SK-MEL-5 (cell line): Measurements from ENCODE around the gene ZBED1. TPM values are rescaled to one million over a fixed set of nuclear protein-coding genes. Genes with fewer than 3 reads are reported as not detected.

ENCODE experiments used
- DNase-seq: peaks from one replicate; pipeline ENCODE4 v3.0.0-alpha.2; 2016; ENCODE audit warnings: low read depth, low spot score
- in situ Hi-C: cut with HindIII; loops from 2 replicates; pipeline ENCODE4 v1.10.0; 2016; ENCODE audit warnings: low sequenced_read_pairs, high pct_unique_total_duplicates, low pct_unique_long_range_greater_than_20kb
- total RNA-seq: library from RNA; depleted of rRNA; stranded (reverse); fragments of >200 nt; shearing (Covaris generic); gene quantifications from 2 replicates; pipeline ENCODE4 v1.2.3, GENCODE V29; 2014; rRNA removed

Gene ZBED1
- total RNA-seq, 1 experiment from 2014 or later, result 19.1 TPM

DNA sequence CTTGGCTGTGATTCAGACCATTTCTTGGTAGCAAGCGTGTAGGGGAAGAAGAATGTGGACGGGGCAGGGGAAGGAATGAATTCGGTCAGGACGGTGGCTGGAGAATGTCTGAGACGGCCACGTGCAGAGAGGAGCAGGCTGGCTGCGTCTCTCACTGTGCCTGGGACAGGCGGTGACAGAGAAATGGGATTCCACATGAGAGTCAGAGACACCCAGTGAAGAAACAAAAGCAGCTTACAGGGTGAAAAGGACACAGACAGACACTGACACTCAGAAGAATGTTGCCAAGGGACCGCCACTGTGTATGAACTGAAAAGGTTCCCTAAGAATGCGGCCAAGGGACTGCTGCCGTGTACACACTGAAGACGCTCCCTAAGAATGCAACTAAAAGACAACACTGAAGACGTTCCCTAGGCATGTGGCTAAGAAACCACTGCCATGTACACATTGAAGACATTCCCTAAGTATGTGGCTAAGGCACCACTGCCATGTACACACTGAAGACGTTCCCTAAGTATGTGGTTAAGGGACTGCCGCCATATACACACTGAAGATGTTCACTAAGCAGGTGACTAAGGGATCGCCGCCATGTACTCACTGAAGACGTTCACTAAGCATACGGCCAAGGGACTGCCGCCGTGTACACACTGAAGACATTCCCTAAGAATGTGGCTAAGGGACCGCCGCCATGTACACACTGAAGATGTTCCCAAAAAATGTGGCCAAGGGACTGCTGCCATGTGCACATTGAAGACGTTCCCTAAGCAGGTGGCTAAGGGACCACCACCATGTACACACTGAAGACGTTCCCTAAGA, 49.1 kb downstream of the ZBED1 start:
- DNase-seq, result peak; percentile 7
- in situ Hi-C loops, result no loop called here

DNA sequence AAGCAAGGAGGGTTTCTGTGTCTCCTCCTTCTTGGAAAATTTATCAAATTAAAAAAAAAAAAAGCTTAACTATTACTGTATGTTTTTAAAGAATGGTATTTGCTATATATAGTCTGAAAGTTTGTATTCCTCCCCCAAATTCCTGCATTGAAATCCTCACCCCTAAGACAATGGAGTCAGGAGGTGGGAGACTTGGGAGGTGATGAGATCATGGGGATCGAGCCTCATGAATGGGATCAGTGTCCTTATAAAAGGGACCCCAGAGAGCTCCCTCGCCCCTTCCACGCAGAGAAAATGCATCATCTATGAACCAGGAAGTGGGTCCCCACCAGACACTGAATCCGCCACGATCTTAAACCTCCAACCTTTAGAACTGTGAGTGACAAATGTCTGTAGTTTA, 50.1 kb downstream of the ZBED1 start:
- DNase-seq, result no peak
- in situ Hi-C loops, result no loop called here

DNA sequence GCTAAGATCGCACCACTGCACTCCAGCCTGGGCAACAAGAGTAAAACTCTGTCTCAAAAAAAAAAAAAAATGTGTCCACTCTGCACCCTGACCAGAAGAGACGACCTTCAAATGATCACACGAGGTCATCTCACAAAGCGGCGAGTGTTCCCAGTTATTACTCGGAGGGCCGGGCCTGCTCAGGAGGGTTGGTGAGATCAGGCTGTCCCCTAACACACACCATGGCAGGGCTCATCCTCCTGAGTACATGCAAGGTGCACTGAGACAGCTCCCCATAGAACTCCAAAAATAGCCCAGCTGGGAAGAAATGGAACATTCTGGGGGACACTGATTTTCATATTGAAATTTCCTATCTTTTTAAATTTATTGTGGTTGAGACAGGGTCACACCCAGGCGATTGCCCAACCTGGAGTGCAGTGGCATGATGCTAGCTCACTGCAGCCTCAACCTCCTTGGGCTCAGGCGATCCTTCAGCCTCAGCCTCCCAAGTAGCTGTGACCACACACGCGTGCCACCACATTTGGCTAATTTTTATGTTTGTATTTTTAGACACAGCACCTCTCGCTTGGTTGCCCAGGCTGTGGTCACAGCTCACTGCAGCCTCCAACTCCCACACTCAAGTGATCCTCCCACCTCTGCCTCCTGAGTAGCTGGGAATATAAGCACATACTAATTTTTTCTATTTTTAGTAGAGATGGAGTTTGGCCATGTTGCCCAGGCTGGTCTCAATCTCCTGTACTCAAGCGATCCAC, 51.5 kb downstream of the ZBED1 start:
- no peak for DNase-seq
- in situ Hi-C loops, result no loop called here

DNA sequence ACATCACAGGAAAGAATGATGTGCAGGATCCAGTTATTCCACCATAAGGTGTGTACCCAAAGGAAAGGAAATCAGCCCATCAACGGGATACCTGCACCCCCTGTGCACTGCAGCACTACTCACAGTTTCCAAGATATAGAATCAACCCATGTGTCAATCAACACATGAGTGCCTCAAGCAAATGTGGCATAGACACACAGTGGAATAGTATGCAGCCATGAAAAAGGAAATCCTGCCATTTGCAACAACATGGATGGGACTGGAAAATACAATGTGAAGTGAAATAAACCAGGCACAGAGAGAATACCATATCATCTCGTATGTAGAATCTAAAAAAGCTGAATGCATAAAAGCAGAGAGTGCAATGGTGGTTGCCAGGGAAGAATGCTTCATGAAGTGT, 53.3 kb downstream of the ZBED1 start:
- DNase-seq, result no peak
- in situ Hi-C loops, result no loop called here

DNA sequence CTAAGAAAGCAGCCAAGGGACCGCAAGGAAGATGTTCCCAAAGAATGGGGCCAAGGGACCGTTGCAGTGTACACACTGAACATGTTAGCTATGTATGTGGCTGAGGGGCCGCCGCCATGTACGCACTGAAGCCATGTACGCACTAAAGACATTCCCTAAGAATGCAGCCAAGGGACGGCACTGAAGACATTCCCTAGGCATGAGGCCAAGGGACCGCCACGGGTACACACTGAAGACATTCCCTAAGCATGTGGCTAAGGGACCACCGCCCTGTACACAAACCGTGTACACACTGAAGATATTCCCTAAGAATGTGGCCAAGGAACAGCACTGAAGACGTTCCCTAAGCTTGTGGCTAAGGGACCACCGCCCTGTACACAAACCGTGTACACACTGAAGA, 54.0 kb downstream of the ZBED1 start:
- DNase-seq, result no peak
- in situ Hi-C loops, result no loop called here

DNA sequence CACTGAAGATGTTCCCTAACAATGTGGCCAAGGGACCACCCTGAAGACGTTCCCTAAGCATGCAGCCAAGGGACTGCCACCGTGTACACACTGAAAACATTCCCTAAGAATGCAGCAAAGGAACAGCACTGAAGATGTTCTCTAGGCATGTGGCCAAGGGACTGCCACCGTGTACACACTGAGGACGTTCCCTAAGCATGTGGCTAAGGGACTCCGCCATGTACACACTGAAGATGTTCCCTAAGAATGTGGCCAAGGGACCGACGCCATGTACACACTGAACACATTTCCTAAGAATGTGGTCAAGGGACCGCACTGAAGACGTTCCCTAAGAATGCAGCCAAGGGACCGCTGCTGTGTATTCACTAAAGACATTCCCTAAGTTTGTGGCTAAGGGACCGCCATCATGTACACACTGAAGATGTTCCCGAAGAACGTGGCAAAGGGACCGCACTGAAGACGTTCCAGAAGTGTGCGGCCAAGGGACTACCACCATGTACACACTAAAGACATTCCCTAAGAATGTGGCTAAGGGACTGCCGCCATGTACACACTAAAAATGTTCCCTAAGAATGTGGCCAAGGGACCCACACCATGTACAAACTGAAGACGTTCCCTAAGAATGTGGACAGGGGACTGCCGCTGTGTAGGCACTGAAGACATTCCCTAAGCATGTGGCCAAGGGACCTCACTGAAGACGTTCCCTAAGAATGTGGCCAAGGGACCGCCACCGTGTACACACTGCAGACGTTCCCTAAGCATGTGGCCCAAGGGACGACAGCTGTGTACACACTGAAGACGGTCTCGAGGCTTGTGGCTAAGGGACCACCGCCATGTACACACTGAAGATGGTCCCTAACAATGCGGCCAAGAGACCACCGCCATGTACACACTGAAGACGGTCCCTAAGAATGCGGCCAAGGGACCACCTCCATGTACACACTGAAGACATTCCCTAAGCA, 54.8 kb downstream of the ZBED1 start:
- DNase-seq, result no peak
- in situ Hi-C loops, result no loop called here

DNA sequence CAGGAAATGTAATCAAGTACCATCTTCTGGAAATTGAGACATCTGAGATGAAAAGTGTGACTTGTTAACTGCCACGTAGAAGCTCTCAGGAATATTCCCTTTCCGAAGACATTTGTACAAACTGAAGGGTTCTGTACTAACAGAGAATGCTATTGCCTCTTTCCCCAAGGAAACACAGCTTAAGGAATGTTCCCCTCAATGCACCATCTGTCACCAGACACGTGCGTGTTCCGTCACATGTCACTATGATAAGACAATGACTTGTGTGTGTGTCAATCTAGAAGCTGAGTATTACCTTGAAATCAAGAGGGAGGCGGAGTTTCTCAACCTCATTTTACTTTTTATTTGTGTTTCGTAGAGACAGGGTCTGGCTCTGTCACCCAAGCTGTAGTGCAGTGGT, 58.1 kb downstream of the ZBED1 start:
- peak; percentile 51 for DNase-seq
- in situ Hi-C loops, result no loop called here

DNA sequence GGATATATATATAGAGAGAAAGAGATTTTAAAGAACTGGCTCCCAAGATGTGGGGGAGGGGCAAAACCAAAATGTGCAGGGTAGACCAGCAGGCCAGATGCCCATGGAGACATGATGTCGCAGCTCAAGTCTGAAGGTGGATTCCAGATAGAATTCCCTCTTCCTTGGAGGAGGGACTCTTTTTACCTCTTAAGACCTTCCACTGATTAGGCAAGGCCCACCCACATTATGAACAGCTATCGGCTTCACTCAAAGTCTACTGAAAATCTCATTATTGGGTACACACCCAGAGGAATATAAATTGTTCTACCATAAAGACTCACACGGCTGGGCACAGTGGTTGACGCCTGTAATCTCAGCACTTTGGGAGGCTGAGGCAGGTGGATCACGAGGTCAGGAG, 59.3 kb downstream of the ZBED1 start:
- in situ Hi-C loops, result no loop called here
- DNase-seq, result no peak

DNA sequence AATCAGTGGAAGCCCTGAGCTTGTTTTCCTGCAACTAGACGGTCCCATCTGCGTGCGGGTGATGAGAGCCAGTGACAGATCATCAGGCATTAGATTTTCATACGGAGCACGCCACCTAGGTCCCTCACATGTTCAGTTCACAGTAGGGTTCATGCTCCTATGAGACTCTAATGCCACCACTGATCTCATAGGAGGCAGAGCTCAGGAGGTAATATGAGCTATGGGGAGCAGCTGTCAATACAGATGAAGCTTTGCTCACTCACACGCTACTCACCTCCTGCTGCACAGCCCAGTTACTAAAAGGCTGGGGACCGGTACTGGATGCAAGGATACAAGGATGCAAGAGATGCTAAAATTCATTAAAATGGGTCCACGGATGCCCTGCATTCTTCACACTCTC, 61.2 kb downstream of the ZBED1 start:
- DNase-seq, result no peak
- in situ Hi-C loops, result no loop called here

Other genes with a start within 250 kb of the ZBED1 start
- gene DHRSX, start within 50 bp of the ZBED1 start, total RNA-seq, result 17.8 and 19.5 TPM in 2 replicates
- 158 and 164 TPM in 2 replicates for gene CD99, start 190.3 kb upstream of the ZBED1 start, total RNA-seq